Stimulated activated CD8-positive, alpha-beta memory T cell treated with anti-CD3 and anti-CD28 coated beads, Interleukin-15, amount 100 ng/mL, for 1 hour (primary cell): ENCODE results near the gene SRPK1.
"Not testable (repeated sequence)": the region's sequence is repeated elsewhere in the genome, so short reads cannot be mapped to it uniquely, and the experiment has no call there.

Experiments used
- DNase-seq: peaks from one replicate; pipeline ENCODE4 v3.0.0-alpha.2; 2020; ENCODE audit warnings: low read depth

Gene SRPK1

DNA sequence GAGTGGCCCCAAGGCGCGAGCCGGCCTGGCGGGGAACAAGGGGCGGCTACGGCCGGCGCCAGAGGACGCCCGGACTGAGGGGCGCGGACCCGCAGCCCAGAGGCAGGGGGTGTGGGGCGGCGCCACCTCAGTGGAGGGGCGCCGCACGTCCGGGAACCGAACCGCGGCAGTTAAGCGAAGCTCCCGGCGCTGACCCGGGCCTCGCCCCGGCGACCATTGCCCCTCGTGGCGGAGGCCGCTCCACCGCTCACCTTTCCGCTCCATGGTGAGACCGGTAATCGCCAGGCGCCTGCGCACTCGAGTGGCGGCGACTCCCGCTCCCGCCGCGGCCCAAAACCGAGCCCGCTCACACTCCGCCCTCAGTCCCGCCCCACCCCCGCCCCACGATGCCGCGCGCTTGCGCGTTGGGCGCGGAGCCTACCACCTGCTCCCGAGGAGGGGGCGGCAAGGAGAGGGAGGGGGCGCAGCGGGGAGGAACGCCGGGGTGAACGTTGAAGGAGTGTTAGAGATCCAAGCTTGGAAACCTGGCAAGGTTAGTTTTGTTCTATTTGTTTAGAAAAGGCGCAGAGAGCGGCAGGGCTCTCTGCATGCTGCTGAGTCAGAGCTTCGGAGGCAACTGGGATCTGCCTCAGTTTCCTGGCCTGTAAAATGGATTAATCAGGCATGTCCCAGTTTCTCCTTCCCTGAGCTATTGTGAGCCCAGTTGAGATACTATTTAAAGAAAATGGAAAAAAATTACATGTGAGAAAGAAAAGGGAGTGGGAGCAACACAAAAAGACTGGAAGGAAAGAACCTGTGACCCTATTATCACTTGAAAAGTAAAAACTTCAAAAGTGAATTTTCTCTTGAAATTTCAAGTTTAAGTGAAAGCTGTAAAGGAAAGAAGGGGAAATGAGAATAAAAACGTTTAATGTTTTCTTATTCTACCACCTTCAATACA is at the start of gene SRPK1:
SRPK1 (minus strand) TSS at position 306 of the 940 bp plus-strand sequence; CDS start at position 264, 42 bp downstream.
- DNase-seq, result peak; percentile 69

DNA sequence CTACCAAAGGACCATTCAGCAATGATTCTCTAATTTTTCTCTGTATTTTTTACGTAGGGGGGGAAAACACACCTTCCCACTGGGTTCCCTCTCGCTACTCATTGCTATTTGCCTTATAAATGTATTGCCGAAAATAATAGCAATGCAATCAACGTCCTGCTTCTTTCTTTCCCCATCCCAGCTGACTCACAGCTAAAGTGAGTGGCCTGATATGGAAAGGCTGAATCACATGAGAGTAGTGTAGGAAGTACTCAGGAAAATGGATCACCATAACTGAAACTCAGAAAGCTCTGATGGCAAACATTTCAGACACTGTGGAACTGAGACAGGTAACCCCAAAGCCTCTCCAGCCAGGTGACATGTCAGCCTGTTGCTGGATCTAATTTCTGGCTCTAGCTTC is 49.3 kb upstream of the SRPK1 start:
- no peak for DNase-seq

DNA sequence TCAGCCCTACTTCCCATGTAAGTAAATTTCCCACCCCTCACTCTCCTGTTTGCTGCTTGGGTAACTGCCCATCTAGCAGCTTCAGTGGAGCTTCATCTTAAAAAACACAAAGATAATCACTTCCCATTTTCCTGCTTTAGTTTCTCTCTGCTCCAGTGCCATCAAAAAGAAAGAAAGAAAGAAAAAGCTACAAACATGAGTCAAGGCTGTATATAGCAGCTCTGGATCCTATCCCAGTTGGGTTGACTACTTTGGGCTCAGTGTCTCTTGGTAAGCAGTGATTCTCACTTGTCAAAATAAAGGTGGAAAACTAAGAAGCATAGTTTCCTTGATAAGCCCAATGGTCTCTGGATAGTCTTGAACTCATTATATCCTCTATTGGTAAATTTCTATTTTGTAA is 48.7 kb upstream of the SRPK1 start:
- no peak for DNase-seq

DNA sequence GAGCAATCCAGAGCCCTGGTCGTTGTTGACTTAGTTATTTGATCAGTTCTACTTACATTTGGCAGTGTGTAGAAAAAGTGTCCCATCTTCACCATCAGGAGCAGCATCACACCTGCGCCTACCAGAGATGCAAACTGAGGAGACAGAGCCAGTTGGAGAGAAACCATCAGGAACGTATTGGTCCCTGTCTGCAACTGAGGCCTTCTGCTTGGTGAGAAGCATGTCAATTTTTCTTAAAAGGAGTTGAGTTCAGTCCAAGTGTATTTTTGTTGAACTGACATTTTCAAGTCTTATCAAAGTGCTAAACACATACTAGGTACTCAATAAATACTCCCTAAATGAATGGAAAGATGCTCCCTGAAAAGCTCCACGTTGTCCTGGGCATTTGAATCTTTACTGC is 47.9 kb upstream of the SRPK1 start:
- DNase-seq, result no peak

DNA sequence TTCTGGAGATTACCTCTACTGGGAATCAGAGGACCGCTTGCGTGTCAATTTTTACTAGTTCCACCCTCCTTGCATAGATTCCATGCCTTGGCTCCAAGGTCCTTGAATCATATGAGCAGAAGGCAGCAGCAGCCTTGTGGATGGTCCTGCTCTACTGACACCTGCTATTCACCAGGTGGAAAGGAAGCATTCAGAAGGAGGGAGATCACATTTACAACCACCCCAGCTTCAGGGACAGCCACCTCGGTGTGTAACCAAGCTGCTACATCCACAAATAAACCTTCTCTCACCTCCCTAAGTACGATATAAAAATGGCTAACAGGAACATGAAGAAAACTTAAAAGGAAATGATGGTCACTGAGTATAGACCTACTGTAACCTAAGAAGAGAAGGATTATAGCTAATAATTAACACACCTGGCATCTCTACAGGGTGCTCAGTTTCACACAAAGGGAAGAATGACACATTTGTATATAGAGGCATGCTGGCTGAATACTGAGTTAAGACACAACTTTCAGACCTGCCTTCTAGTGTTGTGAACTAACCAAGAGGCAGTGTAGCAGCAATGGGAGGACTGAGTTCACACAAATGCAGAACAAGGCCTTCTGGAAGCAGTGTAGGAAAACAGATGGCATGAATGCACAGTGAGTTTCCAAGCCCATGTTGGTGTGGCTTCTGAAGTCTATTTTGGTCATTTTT is 46.3 kb upstream of the SRPK1 start:
- no peak for DNase-seq

DNA sequence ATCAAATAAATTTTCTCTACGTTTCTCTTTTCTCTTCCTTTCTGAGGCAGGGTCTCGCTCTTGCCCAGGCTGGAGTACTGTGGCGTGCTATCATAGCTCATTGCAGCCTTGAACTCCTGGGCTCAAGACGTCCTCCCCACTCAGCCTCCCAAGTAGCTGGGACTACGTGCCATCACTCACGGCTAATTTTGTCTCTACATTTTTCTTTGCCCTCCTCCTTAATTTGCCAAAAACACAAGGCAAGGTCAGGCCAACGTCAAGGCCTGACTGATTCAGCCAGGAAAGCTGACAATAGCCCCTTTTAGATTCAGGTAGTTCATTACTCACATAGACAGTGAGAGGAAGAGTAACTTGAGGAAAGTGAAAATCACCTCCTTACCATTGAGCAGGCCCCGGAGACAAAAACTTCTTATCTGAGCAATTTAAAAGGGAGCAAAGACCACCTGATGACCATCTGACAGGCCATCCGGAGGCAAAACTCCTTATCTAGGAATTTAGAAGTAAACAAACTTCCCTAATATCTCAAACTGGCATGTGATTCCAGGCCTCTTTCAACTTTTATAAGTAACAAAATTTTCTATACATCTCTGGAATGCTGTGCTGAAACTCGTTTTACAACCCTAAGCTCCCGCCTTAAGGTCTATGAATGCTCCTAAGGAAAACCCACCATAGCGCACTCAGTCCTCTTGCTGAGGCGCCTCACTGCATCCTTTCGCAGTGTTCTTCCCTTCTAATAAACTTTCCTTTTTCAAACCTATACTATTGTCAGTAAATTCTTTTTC is 42.1 kb upstream of the SRPK1 start:
- no peak for DNase-seq

DNA sequence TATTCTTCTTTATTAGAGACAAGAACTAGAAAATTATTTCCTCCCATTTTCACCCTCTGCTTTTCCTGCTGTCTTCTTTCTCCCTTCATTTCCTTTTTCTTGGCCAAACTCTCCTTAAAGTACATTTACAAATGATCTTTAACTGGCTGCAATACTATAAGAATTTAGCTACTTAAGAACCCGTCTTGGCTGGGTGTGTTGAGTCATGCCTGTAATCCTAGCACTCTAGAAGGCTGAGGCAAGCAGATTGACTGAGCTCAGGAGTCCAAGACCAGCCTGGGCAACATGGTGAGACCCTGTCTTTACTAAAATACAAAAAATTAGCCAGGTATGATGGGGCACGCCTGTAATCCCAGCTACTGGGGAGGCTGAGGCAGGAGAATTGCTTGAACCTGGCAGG is 39.3 kb upstream of the SRPK1 start:
- no peak for DNase-seq

DNA sequence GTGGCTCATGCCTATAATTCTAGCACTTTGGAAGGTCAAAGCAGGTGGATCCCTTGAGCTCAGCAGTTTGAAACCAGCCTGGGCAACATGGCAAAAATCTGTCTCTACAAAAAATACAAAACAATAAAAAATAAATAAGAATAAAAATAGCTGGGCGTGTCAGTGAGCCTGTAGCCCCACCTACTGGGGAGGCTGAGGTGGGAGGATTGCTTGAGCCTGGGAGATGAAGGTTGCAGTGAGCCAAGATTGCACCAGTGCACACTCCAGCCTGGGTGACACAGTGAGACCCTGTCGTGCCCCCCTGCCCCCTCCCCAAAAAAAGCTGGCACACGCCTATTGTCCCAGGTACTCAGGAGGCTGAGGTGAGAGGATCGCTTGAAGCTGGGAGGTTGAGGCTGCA is 35.1 kb upstream of the SRPK1 start:
- DNase-seq, result no peak

DNA sequence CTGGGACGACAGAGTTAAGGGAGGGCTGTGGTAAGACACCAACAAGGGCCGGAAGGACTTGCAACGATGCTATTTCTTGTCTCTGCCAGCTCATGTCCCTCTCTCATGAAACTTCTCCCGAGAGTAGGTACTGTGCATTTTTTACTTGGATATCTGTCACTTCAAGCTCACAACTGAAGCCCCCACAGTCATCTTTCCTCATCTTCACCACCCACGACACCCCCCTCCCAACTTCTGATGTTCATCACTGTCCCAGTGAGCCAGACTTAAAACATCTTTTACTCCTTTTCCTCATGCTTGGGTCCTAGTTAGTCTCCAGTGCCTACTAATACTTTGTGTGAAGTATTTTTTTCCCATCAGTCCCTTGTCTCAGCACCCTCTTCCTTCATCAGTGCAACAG is 34.6 kb upstream of the SRPK1 start:
- DNase-seq, result no peak

DNA sequence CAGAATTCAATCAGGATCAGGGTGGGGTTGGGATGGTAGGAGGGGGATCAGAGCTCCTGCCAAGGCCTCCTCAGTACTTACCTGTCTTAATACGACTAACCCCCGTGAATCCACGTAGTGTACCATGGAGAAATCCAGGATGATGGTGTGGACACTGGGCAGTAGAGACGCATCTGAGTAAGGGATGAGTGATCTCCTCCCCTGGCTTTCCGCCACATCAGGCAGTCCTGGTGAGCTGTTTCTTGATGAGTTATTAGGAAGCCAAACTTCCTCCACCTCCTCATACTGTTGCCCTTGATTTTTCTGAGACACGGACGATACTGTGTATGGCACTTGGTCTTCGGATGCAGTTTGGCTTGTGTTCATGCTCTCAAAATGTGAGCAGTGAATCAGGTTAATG is 34.2 kb upstream of the SRPK1 start:
- no peak for DNase-seq

DNA sequence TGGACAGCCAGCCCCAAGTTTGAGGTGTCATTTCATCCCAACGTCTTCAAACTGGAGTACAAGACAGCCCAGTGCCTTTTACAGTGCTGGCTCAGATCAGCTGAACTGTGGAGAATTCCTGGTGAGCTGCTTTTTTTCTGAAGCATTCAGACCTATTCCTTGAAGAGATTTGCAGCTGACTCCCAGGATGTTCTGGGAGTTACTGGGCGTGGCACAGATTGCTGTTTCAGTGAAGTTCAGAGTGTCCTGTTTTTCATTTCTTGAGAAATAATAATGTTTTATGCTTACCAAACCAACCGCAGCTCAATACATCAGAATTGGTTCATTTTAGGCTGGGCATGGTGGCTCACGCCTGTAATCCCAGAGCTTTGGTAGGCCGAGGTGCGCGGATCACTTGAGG is 33.4 kb upstream of the SRPK1 start:
- DNase-seq, result no peak

DNA sequence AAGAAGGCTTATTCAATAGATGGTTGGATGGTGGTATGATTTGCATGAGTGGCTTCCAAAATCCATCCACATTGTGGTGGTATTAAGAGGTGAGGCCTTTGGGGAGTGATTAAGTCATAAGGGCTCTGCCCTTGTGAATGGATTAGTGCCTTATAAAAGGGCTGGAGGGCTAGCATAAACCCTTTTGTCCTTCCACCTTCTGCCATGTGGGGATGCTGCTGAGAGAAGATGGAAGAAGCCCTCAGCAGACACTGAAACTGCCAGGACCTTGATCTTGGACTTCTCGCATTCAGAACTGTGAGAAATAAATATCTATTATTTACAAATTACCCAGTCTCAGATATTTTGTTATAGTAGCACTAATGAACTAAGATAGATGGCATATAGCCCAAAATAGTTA is 27.8 kb upstream of the SRPK1 start:
- DNase-seq, result no peak

DNA sequence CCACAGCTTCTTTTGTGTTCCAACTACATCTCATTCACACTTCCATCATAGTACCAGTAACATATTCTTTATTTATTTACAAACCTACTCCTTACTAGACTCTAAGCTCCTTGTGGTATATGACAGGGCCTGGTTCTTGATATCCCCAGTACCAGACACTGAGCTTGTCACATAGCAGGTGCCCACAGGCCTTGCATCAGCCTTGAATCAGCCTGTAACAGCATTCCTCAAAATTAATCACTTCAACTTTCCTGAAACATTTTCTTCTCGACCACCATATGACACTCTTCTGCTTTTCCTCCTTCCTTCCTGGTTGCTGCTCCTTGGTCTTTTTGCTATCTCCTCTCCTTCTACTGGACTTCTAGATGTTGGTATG is 24.7 kb upstream of the SRPK1 start:
- no peak for DNase-seq

DNA sequence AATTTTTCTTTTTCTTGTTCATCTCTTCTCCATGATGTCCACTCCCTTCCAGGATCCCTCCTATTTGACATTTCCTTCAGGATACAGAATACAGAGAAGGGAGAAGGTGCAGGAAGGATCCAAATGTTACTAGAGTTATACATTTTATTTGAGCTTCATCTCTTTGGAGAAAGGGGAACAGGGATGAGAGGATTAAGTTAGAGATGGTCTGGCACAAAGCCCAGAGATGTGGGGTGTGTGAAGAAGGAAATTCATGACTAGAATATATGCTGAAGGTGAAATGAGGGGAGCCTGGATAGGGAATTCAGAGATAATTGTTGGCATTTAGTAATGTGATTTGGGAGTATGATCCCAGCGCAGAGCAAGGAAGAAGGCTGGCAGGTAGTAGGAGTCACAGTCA is 22.5 kb upstream of the SRPK1 start:
- no peak for DNase-seq

DNA sequence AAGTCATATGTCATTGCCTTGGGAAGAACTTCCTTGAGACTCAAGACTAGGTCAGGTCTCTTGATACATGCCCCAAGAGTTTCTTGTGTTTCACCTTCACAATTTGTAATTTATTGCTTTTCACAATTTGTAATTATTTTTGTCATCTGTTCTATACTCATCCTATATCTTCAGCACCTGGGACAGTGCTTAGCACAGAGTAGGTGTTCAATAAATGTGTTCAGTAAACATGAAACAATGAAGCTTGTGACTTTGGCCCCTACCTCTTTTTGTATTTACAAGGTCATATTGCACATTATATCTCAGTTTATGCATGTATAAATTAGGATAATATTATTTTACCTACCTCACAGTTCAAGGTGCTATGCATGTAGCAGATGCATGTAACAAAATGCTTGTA is 21.5 kb upstream of the SRPK1 start:
- no peak for DNase-seq

DNA sequence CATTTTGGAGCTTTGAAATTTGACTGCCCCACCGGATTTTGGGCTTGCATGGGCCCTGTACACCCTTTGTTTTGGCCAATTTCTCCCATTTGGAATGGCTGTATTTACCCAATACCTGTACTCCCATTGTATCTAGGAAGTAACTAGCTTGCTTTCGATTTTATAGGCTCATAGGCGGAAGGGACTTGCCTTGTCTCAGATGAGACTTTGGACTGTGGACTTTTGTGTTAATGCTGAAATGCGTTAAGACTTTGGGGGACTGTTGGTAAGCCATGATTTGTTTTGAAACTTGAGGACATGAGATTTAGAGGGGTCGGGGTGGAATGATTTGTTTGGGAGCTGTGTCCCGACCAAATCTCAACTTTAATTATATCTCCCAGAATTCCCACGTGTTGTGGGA is 20.3 kb upstream of the SRPK1 start:
- not testable (repeated sequence) for DNase-seq

DNA sequence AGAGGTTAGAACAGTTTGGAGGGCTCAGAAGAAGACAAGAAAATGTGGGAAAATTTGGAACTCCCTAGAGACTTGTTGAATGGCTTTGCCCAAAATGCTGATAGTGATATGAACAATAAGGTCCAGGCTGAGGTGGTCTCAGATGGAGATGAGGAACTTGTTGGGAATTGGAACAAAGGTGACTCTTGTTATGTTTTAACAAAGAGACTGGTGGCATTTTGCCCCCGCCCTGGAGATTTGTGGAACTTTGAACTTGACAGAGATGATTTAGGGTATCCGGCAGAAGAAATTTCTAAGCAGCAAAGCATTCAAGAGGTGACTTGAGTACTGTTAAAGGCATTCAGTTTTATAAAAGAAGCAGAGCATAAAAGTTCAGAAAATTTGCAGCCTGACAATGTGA is 19.1 kb upstream of the SRPK1 start:
- not testable (repeated sequence) for DNase-seq

DNA sequence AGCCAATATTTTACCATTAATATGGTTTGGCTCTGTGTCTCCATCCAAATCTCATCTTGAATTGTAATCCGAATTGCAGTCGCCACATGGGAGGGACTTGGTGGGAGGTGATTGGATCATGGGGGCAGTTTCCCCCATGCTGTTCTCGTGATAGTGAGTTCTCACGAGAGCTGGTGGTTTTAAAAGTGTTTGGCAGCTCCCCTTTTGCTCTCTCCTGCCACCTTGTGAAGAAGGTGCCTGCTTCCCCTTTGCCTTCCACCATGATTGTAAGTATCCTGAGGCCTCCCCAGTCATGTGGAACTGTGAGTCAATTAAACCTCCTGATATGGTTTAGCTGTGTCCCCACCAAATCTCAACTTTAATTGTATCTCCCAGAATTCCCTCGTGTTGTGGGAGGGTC is 18.4 kb upstream of the SRPK1 start:
- not testable (repeated sequence) for DNase-seq

DNA sequence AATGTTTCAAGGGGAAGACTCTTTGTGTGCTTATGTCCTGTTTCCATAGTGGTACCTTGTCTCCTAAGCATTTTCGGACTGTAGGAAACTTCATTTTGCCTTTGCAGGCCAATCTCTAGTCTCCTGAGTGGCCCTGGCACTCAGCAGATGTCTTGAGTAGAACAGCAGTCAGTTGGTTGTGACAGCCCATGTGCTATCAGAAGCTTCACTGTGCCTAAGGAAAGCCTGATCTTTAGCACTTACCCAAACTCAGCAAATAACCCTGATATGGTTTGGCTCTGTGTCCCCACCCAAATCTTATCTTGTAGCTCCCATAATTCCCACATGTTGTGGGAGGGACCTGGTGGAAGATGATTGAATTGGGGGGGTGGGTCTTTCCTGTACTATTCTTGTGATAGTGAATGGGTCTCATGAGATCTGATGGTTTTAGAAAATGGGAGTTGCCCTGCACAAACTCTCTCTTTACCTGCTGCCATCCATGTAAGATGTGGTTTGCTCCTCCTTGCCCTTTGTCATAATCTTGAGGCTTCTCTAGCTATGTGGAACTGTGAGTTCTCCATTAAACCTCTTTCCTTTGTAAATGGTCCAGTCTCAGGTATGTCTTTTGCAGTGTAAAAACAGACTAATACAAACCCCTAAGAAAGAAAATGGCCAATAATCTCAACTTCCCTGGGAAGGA is 15.9 kb upstream of the SRPK1 start:
- DNase-seq, result no peak

DNA sequence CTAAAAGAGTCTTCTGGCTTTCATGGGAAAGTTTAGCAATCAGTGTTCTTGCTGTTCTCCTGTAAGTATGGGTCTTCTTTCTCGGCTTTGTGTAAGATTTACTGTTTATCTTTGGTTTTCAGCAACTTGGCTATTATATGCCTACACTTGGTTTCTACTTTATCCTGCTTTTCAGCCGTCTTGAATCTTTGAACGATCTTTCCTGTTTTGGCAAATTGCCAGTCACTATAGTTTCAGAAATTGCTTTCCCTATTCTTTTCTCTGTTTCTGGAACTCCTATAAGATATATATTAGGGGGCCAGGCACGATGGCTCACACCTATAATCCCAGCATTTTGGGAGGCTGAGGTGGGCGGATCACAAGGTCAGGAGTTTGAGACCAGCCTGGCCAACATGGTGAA is 14.6 kb upstream of the SRPK1 start:
- no peak for DNase-seq

DNA sequence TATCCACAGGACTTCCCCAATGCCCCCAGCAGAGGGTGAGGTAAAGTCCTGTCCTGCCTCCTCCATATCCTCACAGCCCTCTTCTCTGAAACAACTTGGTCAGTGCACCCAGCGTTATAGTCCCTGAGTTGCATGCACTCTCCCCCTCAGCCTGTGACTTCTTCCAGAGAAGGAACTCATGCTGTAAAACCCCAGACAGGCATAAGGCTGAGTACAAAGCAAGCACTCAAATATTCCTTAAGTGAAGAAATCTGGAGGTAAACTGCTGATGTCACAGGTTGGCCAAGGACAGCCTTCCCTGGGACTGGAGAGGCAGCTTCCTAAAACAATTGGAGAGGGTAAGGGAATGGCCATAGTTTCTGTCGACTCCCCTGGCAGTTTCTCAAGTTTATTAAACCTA is 12.9 kb upstream of the SRPK1 start:
- DNase-seq, result no peak

DNA sequence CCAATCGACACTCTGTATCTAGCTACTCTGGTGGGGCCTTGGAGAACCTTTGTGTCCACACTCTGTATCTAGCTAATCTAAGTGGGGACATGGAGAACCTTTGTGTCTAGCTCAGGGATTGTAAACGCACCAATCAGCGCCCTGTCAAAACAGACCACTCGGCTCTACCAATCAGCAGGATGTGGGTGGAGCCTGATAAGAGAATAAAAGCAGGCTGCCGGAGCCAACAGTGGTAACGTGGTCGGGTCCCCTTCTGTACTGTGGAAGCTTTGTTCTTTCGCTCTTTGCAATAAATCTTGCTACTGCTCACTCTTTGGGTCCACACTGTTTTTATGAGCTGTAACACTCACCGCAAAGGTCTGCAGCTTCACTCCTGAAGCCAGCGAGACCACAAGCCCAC is 11.0 kb upstream of the SRPK1 start:
- DNase-seq, result not testable (repeated sequence)
